GM12878 (cell line): ENCODE measurements around the gene DOCK9. TPM values are rescaled to one million over a fixed set of nuclear protein-coding genes. Genes with fewer than 3 reads are reported as not detected.

Experiments
- ATAC-seq: fragments of 200-7000 bp; cut with Tn5 transposase; 3 replicates; pipeline ENCODE4 v1.9.1; 2020; ENCODE audit warnings: mild to moderate bottlenecking, moderate library complexity
- BruUV-seq: library from RNA; stranded (reverse); fragments of 400-500 nt; replicated peaks from 2 replicates; lab custom pipeline; 2021; lab: Mats Ljungman, UMichigan
- CTCF ChIA-PET: fragments of 300-600 bp; sonication (Branson Sonifier 250); formaldehyde crosslinking; extraction: SDS; loops from one replicate; lab custom pipeline; 2021; ENCODE audit warnings: inconsistent platforms; lab: Yijun Ruan, JAX
- POLR2A ChIA-PET: fragments of 350-600 bp; formaldehyde crosslinking; extraction: SDS; loops from one replicate; lab custom pipeline; 2021; ENCODE audit warnings: inconsistent platforms; lab: Charles Lee
- RAD21 ChIA-PET: fragments of 300-600 bp; sonication (Branson Sonifier 250); formaldehyde crosslinking; loops from one replicate; lab custom pipeline; 2023; ENCODE audit warnings: antibody characterized with exemption; ENCODE audit not compliant: unreplicated experiment; lab: Charles Lee
- SMC1A ChIA-PET: fragments of 300-600 bp; sonication (Branson Sonifier 250); formaldehyde crosslinking; loops from one replicate; lab custom pipeline; 2023; ENCODE audit not compliant: unreplicated experiment, uncharacterized antibody; lab: Charles Lee
- DNase-seq: peaks from one replicate; pipeline ENCODE4 v3.0.0-alpha.2; 2011; ENCODE audit warnings: low read depth, low spot score
- FAIRE-seq: peaks from 3 replicates; lab custom pipeline; 2011; peaks lifted over from hg19 to GRCh38; lab: Jason Lieb, UNC
- H2AFZ ChIP-seq: 2 replicates; pipeline ENCODE4 v1.6.0; 2011; ENCODE audit warnings: low read depth, low read length, control low read depth; ENCODE audit not compliant: control insufficient read depth
- H3K27ac ChIP-seq: 2 replicates; pipeline ENCODE4 v1.5.1; 2011; ENCODE audit warnings: control low read depth; ENCODE audit not compliant: control insufficient read depth, insufficient read depth
- H3K27me3 ChIP-seq, 2 experiments: replicated peaks in 1 of 2; 2 replicates each; pipeline versions ENCODE4 v1.6.0 to v1.6.1; 2011; ENCODE audit warnings: low read length in 1 of 2; ENCODE audit not compliant: control insufficient read depth in 2 of 2, insufficient read depth in 2 of 2
- H3K36me3 ChIP-seq, 2 experiments: 2 replicates each; pipeline ENCODE4 v1.5.1; 2011; ENCODE audit warnings: low read length in 1 of 2; ENCODE audit not compliant: control insufficient read depth in 2 of 2, insufficient read depth in 2 of 2
- H3K4me1 ChIP-seq: 2 replicates; pipeline ENCODE4 v1.6.1; 2011; ENCODE audit warnings: mild to moderate bottlenecking, low read length, moderate library complexity, mixed read lengths; ENCODE audit not compliant: control insufficient read depth, insufficient read depth
- H3K4me2 ChIP-seq: 2 replicates; pipeline ENCODE4 v1.6.0; 2011; ENCODE audit warnings: control low read depth; ENCODE audit not compliant: control insufficient read depth, insufficient read depth
- H3K4me3 ChIP-seq: fragments of 200-600 bp; sonication (generic); 2 replicates; pipeline ENCODE4 v1.5.1; 2016
- H3K79me2 ChIP-seq: 2 replicates; pipeline ENCODE4 v1.6.0; 2011; ENCODE audit warnings: low read length; ENCODE audit not compliant: control insufficient read depth, insufficient read depth
- H3K9ac ChIP-seq: 2 replicates; pipeline ENCODE4 v1.8.0; 2011; ENCODE audit warnings: low read length, control low read depth, mixed read lengths; ENCODE audit not compliant: control insufficient read depth, insufficient read depth
- H3K9me3 ChIP-seq: replicated peaks from 3 replicates; pipeline ENCODE4 v1.5.1; 2011; ENCODE audit warnings: mild to moderate bottlenecking, low read length; ENCODE audit not compliant: control insufficient read depth, insufficient read depth
- H4K20me1 ChIP-seq: 2 replicates; pipeline ENCODE4 v1.6.0; 2011; ENCODE audit not compliant: control insufficient read depth, insufficient read depth
- CHD2 ChIP-seq: IDR thresholded peaks from 2 replicates; pipeline ENCODE4 v1.6.1; 2011; ENCODE audit warnings: low read depth, low read length, improper control_type of control experiment, borderline replicate concordance
- USF2 ChIP-seq: IDR thresholded peaks from 2 replicates; pipeline ENCODE4 v1.6.1; 2011; ENCODE audit warnings: low read depth, low read length, improper control_type of control experiment, borderline replicate concordance
- YBX1 ChIP-seq: fragments of 450-650 bp; IDR thresholded peaks from 2 replicates; pipeline ENCODE4 v1.6.1; 2016; ENCODE audit warnings: antibody characterized with exemption
- WGBS: methylation state at CpG from one replicate; pipeline ENCODE4 v1.1.6; 2016; ENCODE audit warnings: low lambda C conversion rate; ENCODE audit not compliant: insufficient replicate concordance, insufficient coverage; ENCODE audit errors: missing lambda C conversion rate; 5-methylcytosine and 5-hydroxymethylcytosine counted together
- in situ Hi-C: fragments of 300-500 bp; cut with MboI; formaldehyde crosslinking; loops from 9 replicates; pipeline ENCODE4 v1.14.3; 2018; ENCODE audit warnings: mixed read lengths
- intact Hi-C: fragments of 100-400 bp; cut with micrococcal nuclease; formaldehyde crosslinking; loops from one replicate; pipeline ENCODE4 v1.14.2; 2022; ENCODE audit not compliant: unreplicated experiment
- polyA plus RNA-seq, 11 experiments: library from polyadenylated mRNA; depleted of rRNA in 4 of 11; unstranded in 6 of 11; stranded (reverse) in 5 of 11; fragments of >200 nt; fragmentation: Nextera tagmentation in 4 of 11; fragmentation: Illumina TruSeq in 1 of 11; extraction: Ambion mirVana in 4 of 11; extraction: Trizol in 1 of 11; gene quantifications; 1 replicate in 1 of 11; 2 replicates in 10 of 11; pipeline versions ENCODE4 v1.2.1 to v1.2.3, GENCODE V29; 2011 to 2016; ENCODE audit warnings: inconsistent platforms in 2 of 11, missing spikeins in 2 of 11, low read depth in 1 of 11
- total RNA-seq, 4 experiments: library from RNA; depleted of rRNA in 3 of 4; stranded (reverse); fragments of >200 nt in 3 of 4; fragmentation: Illumina TruSeq in 1 of 4; extraction: Trizol in 1 of 4; gene quantifications; 2 replicates each; pipeline versions ENCODE4 v1.2.1 to v1.2.3, GENCODE V29; 2013 to 2021
- TF ChIP-seq, protein P1 (sequence below): fragments of 450-650 bp; IDR thresholded peaks from 2 replicates; pipeline ENCODE4 v1.6.1; 2017; ENCODE audit warnings: borderline replicate concordance

Gene DOCK9
- total and polyA plus RNA-seq, 10 of the 15 experiments (the other 5 are each of a cell fraction or from before 2014, with no cell fraction given), result 0.09 to 2.9 (median 0.74) TPM

- TF ChIP-seq, protein P1, sequence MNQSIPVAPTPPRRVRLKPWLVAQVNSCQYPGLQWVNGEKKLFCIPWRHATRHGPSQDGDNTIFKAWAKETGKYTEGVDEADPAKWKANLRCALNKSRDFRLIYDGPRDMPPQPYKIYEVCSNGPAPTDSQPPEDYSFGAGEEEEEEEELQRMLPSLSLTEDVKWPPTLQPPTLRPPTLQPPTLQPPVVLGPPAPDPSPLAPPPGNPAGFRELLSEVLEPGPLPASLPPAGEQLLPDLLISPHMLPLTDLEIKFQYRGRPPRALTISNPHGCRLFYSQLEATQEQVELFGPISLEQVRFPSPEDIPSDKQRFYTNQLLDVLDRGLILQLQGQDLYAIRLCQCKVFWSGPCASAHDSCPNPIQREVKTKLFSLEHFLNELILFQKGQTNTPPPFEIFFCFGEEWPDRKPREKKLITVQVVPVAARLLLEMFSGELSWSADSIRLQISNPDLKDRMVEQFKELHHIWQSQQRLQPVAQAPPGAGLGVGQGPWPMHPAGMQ, result no peak
Measured at GRCh38 chr13:98961503-98962105, 16.3 kb downstream of the DOCK9 start (continued).

DNA sequence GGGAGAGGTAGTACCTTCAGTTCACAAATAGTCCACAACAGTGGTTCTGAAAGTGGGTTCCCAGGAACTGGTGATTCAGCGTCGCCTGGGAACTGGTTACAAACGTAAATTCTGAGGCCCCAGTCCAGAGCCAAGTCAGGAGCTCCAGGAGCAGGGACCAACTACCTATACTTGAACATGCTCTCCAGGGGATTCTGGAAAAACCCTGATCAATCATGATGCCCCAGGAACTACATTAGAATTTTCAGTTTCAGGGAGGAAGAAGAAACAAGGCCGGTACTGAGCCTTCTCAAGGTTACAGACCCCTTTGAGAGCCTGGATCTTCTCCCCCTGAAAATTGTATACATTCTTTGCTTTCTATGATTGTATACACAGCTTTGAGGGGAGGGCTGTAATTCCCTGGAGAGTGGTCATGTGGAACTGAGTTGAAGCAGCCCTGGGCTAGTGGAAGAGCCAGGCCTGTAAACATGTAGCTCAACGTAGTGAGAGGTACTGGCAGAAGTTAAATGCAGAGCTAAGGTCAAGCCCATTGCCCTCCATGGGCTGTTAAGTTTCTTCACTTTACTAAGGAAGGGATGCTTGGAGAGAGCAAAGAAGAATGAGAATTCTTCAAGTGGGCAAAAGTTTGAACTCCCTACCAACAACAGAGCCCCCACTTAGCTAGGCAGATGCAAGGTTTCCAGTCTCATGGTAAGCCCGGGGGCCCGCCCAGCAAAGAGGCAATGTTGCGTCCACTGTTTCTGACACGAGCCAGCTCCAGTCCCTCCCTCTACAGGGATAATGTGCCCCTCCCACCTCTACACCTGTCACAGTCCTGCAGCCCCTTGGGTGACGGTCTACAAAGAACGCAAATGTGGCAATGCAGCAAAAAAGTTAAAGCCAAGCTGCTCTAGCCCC lies 17.0 kb downstream of the DOCK9 start:
- SMC1A ChIA-PET, result no interaction called here
- no peak for ATAC-seq

More for the DNA sequence above, 17.0 kb downstream of the DOCK9 start:
- Histone ChIP-seq H3K36me3 (no peaks in the 10 kb centered on the region), H3K27me3 (no peaks in the 10 kb centered on the region; a peak in 1 of 4 replicates), H3K4me2 (no peak overlapping the region)
- no peak for TF ChIP-seq YBX1
- no peak for TF ChIP-seq CHD2
- TF ChIP-seq USF2, result no peak
- TF ChIP-seq, all 136 proteins: peak for 0
- H2AFZ ChIP-seq, result no peak overlapping the region
- no peak overlapping the region for H3K27ac ChIP-seq
- 58% methylated on average over 11 of the region's 11 CpGs for WGBS
- no peak overlapping the region for H3K4me3 ChIP-seq
- no peaks in the 10 kb centered on the region for H3K79me2 ChIP-seq
- H3K4me1 ChIP-seq, result no peaks in the 10 kb centered on the region
- ChIA-PET CTCF (no interaction called here), RAD21 (no interaction called here), POLR2A (no interaction called here)
- intact Hi-C loops, result no loop called here
- H3K9me3 ChIP-seq, result no peaks in the 10 kb centered on the region
- no peak overlapping the region for H3K9ac ChIP-seq
- in situ Hi-C loops, result no loop called here
- BruUV-seq, result no TSS peak
- no peak for FAIRE-seq
- no peaks in the 10 kb centered on the region for H4K20me1 ChIP-seq
- no peak for DNase-seq
